IMR-90 (cell line): ENCODE data around the gene PP2D1. TPM values are rescaled to one million over a fixed set of nuclear protein-coding genes. Genes with fewer than 3 reads are reported as not detected.

Experiments used
- ATAC-seq: fragments of 200-7000 bp; cut with Tn5 transposase; 2 replicates; pipeline ENCODE4 v1.9.1; 2020; ENCODE audit warnings: low read depth, mild to moderate bottlenecking, moderate library complexity
- BruUV-seq: library from RNA; stranded (reverse); fragments of 400-500 nt; replicated peaks from 2 replicates; lab custom pipeline; 2021; lab: Mats Ljungman, UMichigan
- CTCF ChIA-PET: fragments of 300-600 bp; formaldehyde crosslinking; extraction: SDS; loops from one replicate; lab custom pipeline; 2021; ENCODE audit warnings: antibody characterized with exemption; lab: Yijun Ruan, JAX
- POLR2A ChIA-PET: fragments of 300-600 bp; sonication (Branson Sonifier 250); formaldehyde crosslinking; loops from one replicate; lab custom pipeline; 2022; ENCODE audit warnings: antibody characterized with exemption; ENCODE audit not compliant: unreplicated experiment; lab: Charles Lee
- DNase-seq: peaks from one replicate; pipeline ENCODE4 v3.0.0; 2013
- H2AFZ ChIP-seq: replicated peaks from 2 replicates; pipeline ENCODE3; 2013; ENCODE audit warnings: low read length, mild to moderate bottlenecking; ENCODE audit not compliant: poor library complexity
- H2AK5ac ChIP-seq: 2 replicates; pipeline ENCODE4 v1.6.1; 2013; ENCODE audit warnings: low read depth, low read length, inconsistent platforms
- H2AK9ac ChIP-seq: replicated peaks from 2 replicates; pipeline ENCODE3; 2013; ENCODE audit warnings: mild to moderate bottlenecking, low read depth, low read length, moderate library complexity; ENCODE audit not compliant: poor library complexity
- H2BK120ac ChIP-seq: 2 replicates; pipeline ENCODE4 v1.6.1; 2013; ENCODE audit warnings: low read depth, low read length, inconsistent platforms
- H2BK15ac ChIP-seq: 3 replicates; pipeline ENCODE4 v1.6.1; 2013; ENCODE audit warnings: low read depth, low read length, inconsistent platforms
- H2BK20ac ChIP-seq: 2 replicates; pipeline ENCODE4 v1.6.1; 2013; ENCODE audit warnings: low read depth, mild to moderate bottlenecking, inconsistent platforms, low read length, moderate library complexity
- H2BK5ac ChIP-seq: 2 replicates; pipeline ENCODE4 v1.6.1; 2013; ENCODE audit warnings: mild to moderate bottlenecking, low read depth, low read length, inconsistent platforms; ENCODE audit not compliant: poor library complexity, severe bottlenecking
- H3K14ac ChIP-seq: replicated peaks from 2 replicates; pipeline ENCODE4 v1.6.1; 2013; ENCODE audit warnings: low read depth, low read length, inconsistent platforms
- H3K18ac ChIP-seq: 2 replicates; pipeline ENCODE4 v1.6.1; 2013; ENCODE audit warnings: low read depth, low read length, control low read depth
- H3K23ac ChIP-seq: 2 replicates; pipeline ENCODE4 v1.6.1; 2013; ENCODE audit warnings: low read depth, low read length, inconsistent platforms
- H3K27ac ChIP-seq: 2 replicates; pipeline ENCODE4 v1.5.1; 2013; ENCODE audit warnings: mild to moderate bottlenecking, control low read depth, low read length; ENCODE audit not compliant: insufficient read depth
- H3K27me3 ChIP-seq: 2 replicates; pipeline ENCODE4 v1.6.1; 2013; ENCODE audit warnings: low read length; ENCODE audit not compliant: control insufficient read depth, insufficient read depth
- H3K36me3 ChIP-seq: 2 replicates; pipeline ENCODE4 v1.6.1; 2013; ENCODE audit warnings: low read length, mixed read lengths; ENCODE audit not compliant: control insufficient read depth, insufficient read depth
- H3K4ac ChIP-seq: 2 replicates; pipeline ENCODE4 v1.6.1; 2013; ENCODE audit warnings: low read depth, low read length, inconsistent platforms
- H3K4me1 ChIP-seq: 2 replicates; pipeline ENCODE4 v1.6.1; 2013; ENCODE audit warnings: low read length, mixed read lengths; ENCODE audit not compliant: control insufficient read depth, insufficient read depth
- H3K4me2 ChIP-seq: 2 replicates; pipeline ENCODE4 v1.6.1; 2013; ENCODE audit warnings: low read depth, mild to moderate bottlenecking, control low read depth, low read length, moderate library complexity
- H3K4me3 ChIP-seq: 2 replicates; pipeline ENCODE4 v1.5.1; 2013; ENCODE audit warnings: low read depth, mild to moderate bottlenecking, control low read depth, low read length, moderate library complexity; ENCODE audit not compliant: insufficient read depth
- H3K56ac ChIP-seq: 2 replicates; pipeline ENCODE4 v1.6.1; 2013; ENCODE audit warnings: low read length, inconsistent platforms; ENCODE audit not compliant: insufficient read depth; ENCODE audit errors: extremely low read depth
- H3K79me1 ChIP-seq, 2 experiments: 2 replicates each; pipeline ENCODE4 v1.6.1; 2013; ENCODE audit warnings: low read length in 2 of 2, inconsistent platforms in 1 of 2, low read depth in 1 of 2
- H3K9ac ChIP-seq: 2 replicates; pipeline ENCODE4 v1.6.1; 2013; ENCODE audit warnings: low read depth, low read length, control low read depth
- H3K9me1 ChIP-seq: 2 replicates; pipeline ENCODE4 v1.6.1; 2013; ENCODE audit warnings: low read length, inconsistent platforms; ENCODE audit not compliant: insufficient read depth
- H3K9me3 ChIP-seq: 2 replicates; pipeline ENCODE4 v1.6.1; 2013; ENCODE audit warnings: low read length; ENCODE audit not compliant: control insufficient read depth, insufficient read depth
- H4K20me1 ChIP-seq: 2 replicates; pipeline ENCODE4 v1.6.1; 2013; ENCODE audit warnings: low read length, inconsistent platforms; ENCODE audit not compliant: insufficient read depth
- H4K5ac ChIP-seq: 2 replicates; pipeline ENCODE4 v1.6.1; 2013; ENCODE audit warnings: mild to moderate bottlenecking, low read depth, low read length, control low read depth
- H4K8ac ChIP-seq, 2 experiments: 2 replicates each; pipeline ENCODE4 v1.6.1; 2013; ENCODE audit warnings: low read depth in 2 of 2, low read length in 2 of 2, control low read depth in 1 of 2, inconsistent platforms in 1 of 2
- H4K91ac ChIP-seq: 2 replicates; pipeline ENCODE4 v1.6.1; 2013; ENCODE audit warnings: low read depth, low read length, inconsistent platforms; ENCODE audit not compliant: insufficient read depth
- CEBPB ChIP-seq: IDR thresholded peaks from 2 replicates; pipeline ENCODE4 v1.6.1; 2012; ENCODE audit warnings: low read depth, low read length, improper control_type of control experiment
- CHD1 ChIP-seq: IDR thresholded peaks from 2 replicates; pipeline ENCODE4 v1.6.1; 2012; ENCODE audit warnings: low read depth, low read length, improper control_type of control experiment
- ELK1 ChIP-seq: fragments of 150-350 bp; IDR thresholded peaks from 2 replicates; pipeline ENCODE4 v1.6.1; 2016; ENCODE audit warnings: low read depth, mild to moderate bottlenecking, low read length, moderate library complexity, borderline replicate concordance
- FOS ChIP-seq: fragments of 150-350 bp; IDR thresholded peaks from 2 replicates; pipeline ENCODE4 v1.6.1; 2016; ENCODE audit warnings: low read depth, low read length
- NFE2L2 ChIP-seq: fragments of 150-350 bp; IDR thresholded peaks from 2 replicates; pipeline ENCODE4 v1.6.1; 2016; ENCODE audit warnings: low read depth, mild to moderate bottlenecking, low read length
- RCOR1 ChIP-seq: IDR thresholded peaks from 2 replicates; pipeline ENCODE4 v1.6.1; 2012; ENCODE audit warnings: mild to moderate bottlenecking, low read length, improper control_type of control experiment; ENCODE audit not compliant: insufficient replicate concordance
- SMC3 ChIP-seq: fragments of 150-350 bp; IDR thresholded peaks from 2 replicates; pipeline ENCODE4 v1.6.1; 2016; ENCODE audit warnings: low read depth, mild to moderate bottlenecking, antibody characterized with exemption, low read length, moderate library complexity
- WGBS, 2 experiments: methylation state at CpG; one replicate each; pipeline versions ENCODE4 v1.1.5 to v1.1.7; 2013; ENCODE audit warnings: missing lambda C conversion rate in 2 of 2; ENCODE audit not compliant: insufficient read length in 1 of 2; ENCODE audit errors: extremely low coverage in 2 of 2; 5-methylcytosine and 5-hydroxymethylcytosine counted together
- dilution Hi-C: fragments of 300-500 bp; cut with HindIII; formaldehyde crosslinking; loops from one replicate; pipeline ENCODE4 v1.14.3; 2018; ENCODE audit warnings: low sequenced_read_pairs; ENCODE audit not compliant: unreplicated experiment
- in situ Hi-C: fragments of 300-500 bp; cut with MboI; formaldehyde crosslinking; loops from 3 replicates; pipeline ENCODE4 v1.14.3; 2019; ENCODE audit warnings: low sequenced_read_pairs, inconsistent platforms, mixed read lengths
- intact Hi-C: fragments of 100-400 bp; cut with micrococcal nuclease; formaldehyde crosslinking; loops from 2 replicates; pipeline ENCODE4 v1.10.0; 2022
- polyA plus RNA-seq, 3 experiments: library from polyadenylated mRNA; depleted of rRNA; stranded (reverse); fragments of >200 nt; gene quantifications; 2 replicates each; pipeline ENCODE4 v1.2.3, GENCODE V29; 2012; ENCODE audit warnings: low replicate concordance in 1 of 3
- total RNA-seq: library from RNA; depleted of rRNA; stranded (reverse); fragments of >200 nt; gene quantifications from 2 replicates; pipeline ENCODE4 v1.2.3, GENCODE V29; 2012

Gene PP2D1
- total and polyA plus RNA-seq, 2 of the 4 experiments (the other 2 are of a cell fraction): not detected

DNA sequence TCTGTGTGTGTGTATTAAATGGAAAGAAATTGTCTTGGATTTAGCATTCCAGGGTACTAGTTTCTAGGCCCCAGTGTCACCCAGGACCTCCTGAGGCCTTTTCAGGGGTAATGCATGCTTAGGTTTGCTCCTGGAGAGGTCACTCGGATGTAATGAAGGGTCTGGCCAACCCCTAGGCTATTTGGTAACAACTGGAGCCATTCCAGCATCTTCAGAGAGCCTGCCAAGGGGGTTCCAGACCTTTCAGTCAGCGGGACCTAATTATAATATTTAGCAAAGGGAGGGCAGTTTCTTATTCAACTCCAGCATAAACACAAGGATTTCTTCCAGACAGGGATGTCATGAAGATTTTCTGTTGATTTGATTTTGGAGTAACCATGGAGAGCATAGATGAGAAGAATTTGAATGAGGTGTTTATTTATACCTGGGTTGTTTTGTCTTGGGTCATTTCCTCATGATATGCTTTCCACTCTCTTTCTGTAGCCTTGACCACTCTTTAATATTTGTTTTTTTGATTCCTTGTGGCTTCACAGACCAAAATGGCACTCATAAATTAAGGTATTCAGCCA is 45.6 kb upstream of the PP2D1 start:
- no TSS peak for BruUV-seq

More for the DNA sequence above, 45.6 kb upstream of the PP2D1 start:
- no peak overlapping the region for H3K14ac ChIP-seq
- POLR2A ChIA-PET: no interaction called here
- no peak overlapping the region for H3K18ac ChIP-seq
- H2AFZ ChIP-seq: no peak overlapping the region
- H3K4me3 ChIP-seq: no peak overlapping the region
- H3K36me3 ChIP-seq: no peaks in the 10 kb centered on the region
- no peak overlapping the region for H3K4me2 ChIP-seq
- no peak for TF ChIP-seq FOS
- TF ChIP-seq CEBPB: no peak
- TF ChIP-seq ELK1: no peak
- TF ChIP-seq CHD1: no peak
- TF ChIP-seq NFE2L2: no peak
- TF ChIP-seq RCOR1: no peak
- TF ChIP-seq SMC3: no peak
- H2BK15ac ChIP-seq: no peak overlapping the region
- dilution Hi-C loops (no loop called here), in situ Hi-C loops (no loop called here), intact Hi-C loops (no loop called here)
- H4K8ac ChIP-seq: no peak overlapping the region
- H3K4ac ChIP-seq: no peak overlapping the region
- peaks cover 14% of the 10 kb centered on the region; the same call in 1 of the 2 replicates for H3K4me1 ChIP-seq
- H2AK5ac ChIP-seq: no peak overlapping the region
- H3K79me1 ChIP-seq: peaks cover 0 to 5% of the 10 kb centered on the region in 2 experiments; a peak in 2 of 4 replicates
- no peak overlapping the region for H2BK20ac ChIP-seq
- no CpG with 5 or more reads among the region's 2 CpGs for WGBS, 2 experiments
- no peak overlapping the region for H2AK9ac ChIP-seq
- ATAC-seq: no peak
- H3K27me3 ChIP-seq: no peaks in the 10 kb centered on the region
- no peaks in the 10 kb centered on the region for H4K20me1 ChIP-seq
- no peak overlapping the region for H2BK5ac ChIP-seq
- H2BK120ac ChIP-seq: no peak overlapping the region
- peaks cover 4% of the 10 kb centered on the region for H3K9me1 ChIP-seq
- H3K9ac ChIP-seq: no peak overlapping the region
- DNase-seq: no peak
- H3K56ac ChIP-seq: no peak overlapping the region
- H3K23ac ChIP-seq: no peak overlapping the region
- CTCF ChIA-PET: interaction anchor here (0.6 kb wide), 1 partner anchor 67 kb away, joined by 4 read pairs; no protein-coding TSS in a partner anchor
- no peaks in the 10 kb centered on the region for H3K9me3 ChIP-seq
- H4K91ac ChIP-seq: no peak overlapping the region
- H3K27ac ChIP-seq: no peak overlapping the region
- H4K5ac ChIP-seq: no peak overlapping the region
